Neutrophil (primary cell): ENCODE measurements around the gene PBRM1.

Experiments used
- H3K27ac ChIP-seq: fragments of 200-600 bp; sonication (generic); 2 replicates; pipeline ENCODE4 v1.5.1; 2016; ENCODE audit warnings: mild to moderate bottlenecking, moderate library complexity
- H3K27me3 ChIP-seq: fragments of 200-600 bp; sonication (generic); 2 replicates; pipeline ENCODE4 v1.6.0; 2016; ENCODE audit warnings: mild to moderate bottlenecking
- H3K36me3 ChIP-seq: fragments of 200-600 bp; sonication (generic); 2 replicates; pipeline ENCODE4 v1.5.1; 2017
- H3K4me1 ChIP-seq, 2 experiments: fragments of 200-600 bp in 1 of 2; sonication (generic) in 1 of 2; 1 replicate in 1 of 2; 2 replicates in 1 of 2; pipeline versions ENCODE4 v1.5.1 to v1.6.1; 2013 to 2016; ENCODE audit warnings: low read depth in 1 of 2, low read length in 1 of 2, mild to moderate bottlenecking in 1 of 2, moderate library complexity in 1 of 2; ENCODE audit not compliant: control insufficient read depth in 1 of 2, insufficient read depth in 1 of 2
- H3K4me3 ChIP-seq, 2 experiments: fragments of 200-600 bp in 1 of 2; sonication (generic) in 1 of 2; 1 replicate in 1 of 2; 2 replicates in 1 of 2; pipeline ENCODE4 v1.5.1; 2013 to 2016; ENCODE audit warnings: low read depth in 1 of 2, low read length in 1 of 2, mild to moderate bottlenecking in 1 of 2, moderate library complexity in 1 of 2
- H3K9me3 ChIP-seq: fragments of 200-600 bp; sonication (generic); 2 replicates; pipeline ENCODE4 v1.5.1; 2016
- CTCF ChIP-seq: fragments of 200-600 bp; sonication (generic); IDR thresholded peaks from 2 replicates; pipeline ENCODE4 v1.5.1; 2016; ENCODE audit warnings: antibody characterized with exemption

PBRM1 gene

GRCh38 chr3:52705688-52706686, 20.3 kb upstream of the PBRM1 start, which contains the start of the genes GLT8D1 and SPCS1:
Gene GLT8D1 (minus strand): TSS chr3:52705791. CDS start chr3:52700460, 5,331 bp downstream.
Gene SPCS1 (plus strand): TSS chr3:52706106. CDS start chr3:52706247, 141 bp downstream.
- TF ChIP-seq CTCF, result peak; percentile 50
- Histone ChIP-seq H3K36me3 (peaks cover 8% of the 10 kb centered on the region), H3K27me3 (no peaks in the 10 kb centered on the region), H3K27ac (peak within 1 kb of the TSS; percentile 91), H3K4me3 (peak within 1 kb of the TSS; percentile 94 to 100), H3K4me1 (peaks cover 31 to 33% of the 10 kb centered on the region in 2 experiments), H3K9me3 (no peaks in the 10 kb centered on the region)

GRCh38 chr3:52705438-52705687, 19.6 kb upstream of the PBRM1 start:
- no peak for TF ChIP-seq CTCF
- Histone ChIP-seq H3K4me3 (peak overlapping the region; percentile 94 to 100), H3K36me3 (peaks cover 8% of the 10 kb centered on the region), H3K9me3 (no peaks in the 10 kb centered on the region), H3K27ac (peak overlapping the region; percentile 91), H3K4me1 (peaks cover 31 to 33% of the 10 kb centered on the region in 2 experiments), H3K27me3 (no peaks in the 10 kb centered on the region)

- peak overlapping the region; percentile 91 for H3K27ac ChIP-seq
- H3K27me3 ChIP-seq, result no peaks in the 10 kb centered on the region
- no peak for TF ChIP-seq CTCF
These were observed 19.1 kb upstream of the PBRM1 start for GRCh38 chr3:52704611-52705437.

GRCh38 chr3:52703341-52703740, 17.6 kb upstream of the PBRM1 start:
- H3K27ac ChIP-seq, result no peak overlapping the region
- H3K4me3 ChIP-seq, result no peak overlapping the region

More at GRCh38 chr3:52704611-52705437, 19.1 kb upstream of the PBRM1 start:
- Histone ChIP-seq H3K4me3 (peak overlapping the region; percentile 94 to 100), H3K9me3 (no peaks in the 10 kb centered on the region), H3K4me1 (peaks cover 31 to 33% of the 10 kb centered on the region in 2 experiments), H3K36me3 (peaks cover 11% of the 10 kb centered on the region)

More at GRCh38 chr3:52703341-52703740, 17.6 kb upstream of the PBRM1 start:
- no peak for TF ChIP-seq CTCF
- Histone ChIP-seq H3K36me3 (peaks cover 12% of the 10 kb centered on the region), H3K9me3 (no peaks in the 10 kb centered on the region), H3K27me3 (no peaks in the 10 kb centered on the region), H3K4me1 (peaks cover 31 to 33% of the 10 kb centered on the region in 2 experiments)
